Keratinocyte (primary cell): Measurements from ENCODE around the gene PTPDC1. TPM values are rescaled to one million over a fixed set of nuclear protein-coding genes. Genes with fewer than 3 reads are reported as not detected.

Experiments
- DNase-seq: peaks from one replicate; pipeline ENCODE4 v3.0.0-alpha.2; 2011; ENCODE audit warnings: low read depth, missing footprints, low spot score
- FAIRE-seq: peaks from 2 replicates; lab custom pipeline; 2011; peaks lifted over from hg19 to GRCh38; lab: Jason Lieb, UNC
- H2AFZ ChIP-seq: 2 replicates; pipeline ENCODE4 v1.6.0; 2012; ENCODE audit warnings: low read length, control low read depth, inconsistent platforms; ENCODE audit not compliant: control insufficient read depth
- H3K27ac ChIP-seq: 2 replicates; pipeline ENCODE4 v1.5.1; 2011; ENCODE audit warnings: low read length; ENCODE audit not compliant: control insufficient read depth, insufficient read depth
- H3K27me3 ChIP-seq: 3 replicates; pipeline ENCODE4 v1.6.0; 2011; ENCODE audit warnings: low read length; ENCODE audit not compliant: control insufficient read depth, insufficient read depth; ENCODE audit errors: extremely low read depth
- H3K36me3 ChIP-seq, 2 experiments: 2 replicates in 1 of 2; 3 replicates in 1 of 2; pipeline ENCODE4 v1.5.1; 2011; ENCODE audit warnings: low read length in 2 of 2, mild to moderate bottlenecking in 1 of 2; ENCODE audit not compliant: control insufficient read depth in 2 of 2, insufficient read depth in 2 of 2; ENCODE audit errors: extremely low read depth in 1 of 2
- H3K4me1 ChIP-seq: 3 replicates; pipeline ENCODE4 v1.5.1; 2011; ENCODE audit warnings: low read length; ENCODE audit not compliant: control insufficient read depth, insufficient read depth; ENCODE audit errors: extremely low read depth
- H3K4me2 ChIP-seq: 3 replicates; pipeline ENCODE4 v1.6.0; 2011; ENCODE audit warnings: low read depth, low read length; ENCODE audit not compliant: control insufficient read depth, insufficient read depth; ENCODE audit errors: extremely low read depth
- H3K4me3 ChIP-seq, 3 experiments: fragments of 200-600 bp in 1 of 3; sonication (generic) in 1 of 3; 2 replicates in 2 of 3; 3 replicates in 1 of 3; pipeline ENCODE4 v1.5.1; 2011 to 2016; ENCODE audit warnings: low read length in 3 of 3, mild to moderate bottlenecking in 3 of 3, control low read depth in 2 of 3, inconsistent platforms in 1 of 3, low read depth in 1 of 3, mixed read lengths in 1 of 3, mixed run types in 1 of 3, moderate library complexity in 1 of 3; ENCODE audit not compliant: control insufficient read depth in 2 of 3, insufficient read depth in 2 of 3; ENCODE audit errors: extremely low read depth in 1 of 3
- H3K79me2 ChIP-seq: 2 replicates; pipeline ENCODE4 v1.6.0; 2012; ENCODE audit warnings: low read length; ENCODE audit not compliant: control insufficient read depth, insufficient read depth
- H3K9ac ChIP-seq: 3 replicates; pipeline ENCODE4 v1.6.0; 2011; ENCODE audit warnings: low read length; ENCODE audit not compliant: control insufficient read depth, insufficient read depth; ENCODE audit errors: extremely low read depth
- H3K9me1 ChIP-seq: 3 replicates; pipeline ENCODE4 v1.6.0; 2011; ENCODE audit warnings: low read length; ENCODE audit not compliant: control insufficient read depth, insufficient read depth; ENCODE audit errors: extremely low read depth
- H3K9me3 ChIP-seq: 2 replicates; pipeline ENCODE4 v1.5.1; 2012; ENCODE audit warnings: low read depth, low read length; ENCODE audit not compliant: control insufficient read depth
- H4K20me1 ChIP-seq: 3 replicates; pipeline ENCODE4 v1.6.0; 2011; ENCODE audit warnings: low read length; ENCODE audit not compliant: control insufficient read depth, insufficient read depth; ENCODE audit errors: extremely low read depth
- EZH2 ChIP-seq: IDR thresholded peaks from one replicate; pipeline ENCODE4 v1.6.1; 2012; ENCODE audit warnings: inconsistent platforms, mild to moderate bottlenecking, low read length, moderate library complexity
- dilution Hi-C: fragments of 300-500 bp; cut with MboI; formaldehyde crosslinking; loops from one replicate; pipeline ENCODE4 v1.7.0; 2020; ENCODE audit warnings: low sequenced_read_pairs; ENCODE audit not compliant: extremely low pct_ligation_motif_present
- polyA plus RNA-seq, 5 experiments: library from polyadenylated mRNA; depleted of rRNA in 3 of 5; stranded (reverse) in 3 of 5; stranded (forward) in 1 of 5; unstranded in 1 of 5; fragments of >200 nt; gene quantifications; 1 replicate in 1 of 5; 2 replicates in 3 of 5; 3 replicates in 1 of 5; pipeline versions ENCODE4 v1.2.1 to v1.2.3, GENCODE V29; 2011 to 2012; ENCODE audit warnings: missing spikeins in 2 of 5, low read depth in 1 of 5, low replicate concordance in 1 of 5
- TF ChIP-seq, protein P1 (sequence below), 3 experiments: IDR thresholded peaks in 1 of 3; conservative IDR thresholded peaks in 1 of 3; optimal IDR thresholded peaks in 1 of 3; 2 replicates in 2 of 3; 3 replicates in 1 of 3; pipeline versions ENCODE3 to v1.5.1; 2011; ENCODE audit warnings: low read length in 3 of 3, mild to moderate bottlenecking in 3 of 3, moderate library complexity in 2 of 3, control low read depth in 1 of 3, inconsistent platforms in 1 of 3; ENCODE audit not compliant: insufficient read depth in 2 of 3; ENCODE audit errors: extremely low read depth in 1 of 3

The PTPDC1 gene
- polyA plus RNA-seq, 1 donor (not counting 4 experiments of a cell fraction or from before 2014, with no cell fraction given), result 8.2 TPM

DNA sequence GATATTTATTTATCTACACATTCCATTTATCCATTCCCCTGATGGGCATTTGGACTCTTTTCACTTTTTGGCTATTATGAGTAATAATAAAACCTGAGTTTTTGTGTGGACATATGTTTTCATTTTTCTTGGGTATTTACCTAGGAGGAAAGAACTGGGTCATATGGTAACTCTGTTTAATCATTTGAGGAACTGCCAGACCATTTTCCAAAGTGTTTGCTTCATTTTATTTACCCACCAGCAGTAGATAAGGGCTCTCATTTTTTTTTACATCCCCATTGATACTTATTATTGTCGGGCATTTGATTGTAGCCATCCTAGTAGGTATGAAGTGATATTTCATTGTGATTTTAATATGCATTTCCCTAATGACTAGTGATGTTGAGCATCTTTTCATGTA, 7.7 kb upstream of the PTPDC1 start:
- no peaks in the 10 kb centered on the region for H3K4me1 ChIP-seq
- FAIRE-seq (no peak), DNase-seq (no peak)
- H3K9me1 ChIP-seq, result no peaks in the 10 kb centered on the region
- H3K4me3 ChIP-seq, result no peak overlapping the region
- dilution Hi-C loops, result no loop called here
- H2AFZ ChIP-seq, result no peak overlapping the region
- H3K79me2 ChIP-seq, result no peaks in the 10 kb centered on the region
- TF ChIP-seq, protein P1, sequence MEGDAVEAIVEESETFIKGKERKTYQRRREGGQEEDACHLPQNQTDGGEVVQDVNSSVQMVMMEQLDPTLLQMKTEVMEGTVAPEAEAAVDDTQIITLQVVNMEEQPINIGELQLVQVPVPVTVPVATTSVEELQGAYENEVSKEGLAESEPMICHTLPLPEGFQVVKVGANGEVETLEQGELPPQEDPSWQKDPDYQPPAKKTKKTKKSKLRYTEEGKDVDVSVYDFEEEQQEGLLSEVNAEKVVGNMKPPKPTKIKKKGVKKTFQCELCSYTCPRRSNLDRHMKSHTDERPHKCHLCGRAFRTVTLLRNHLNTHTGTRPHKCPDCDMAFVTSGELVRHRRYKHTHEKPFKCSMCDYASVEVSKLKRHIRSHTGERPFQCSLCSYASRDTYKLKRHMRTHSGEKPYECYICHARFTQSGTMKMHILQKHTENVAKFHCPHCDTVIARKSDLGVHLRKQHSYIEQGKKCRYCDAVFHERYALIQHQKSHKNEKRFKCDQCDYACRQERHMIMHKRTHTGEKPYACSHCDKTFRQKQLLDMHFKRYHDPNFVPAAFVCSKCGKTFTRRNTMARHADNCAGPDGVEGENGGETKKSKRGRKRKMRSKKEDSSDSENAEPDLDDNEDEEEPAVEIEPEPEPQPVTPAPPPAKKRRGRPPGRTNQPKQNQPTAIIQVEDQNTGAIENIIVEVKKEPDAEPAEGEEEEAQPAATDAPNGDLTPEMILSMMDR (optimal IDR thresholded peaks at IDR 0.05 in 1 of 3, IDR thresholded peaks at IDR 0.05 in 1 of 3, conservative IDR thresholded peaks at IDR 0.05 in 1 of 3; ENCODE audit: extremely low read depth in 1 of 3, insufficient read depth in 2 of 3, low read length in 3 of 3), result no peak
- TF ChIP-seq EZH2, result no peak
- no peak overlapping the region for H3K27ac ChIP-seq
- no peaks in the 10 kb centered on the region for H3K9me3 ChIP-seq
- H3K36me3 ChIP-seq, result peaks cover 0 to 9% of the 10 kb centered on the region in 2 experiments
- H3K9ac ChIP-seq, result no peak overlapping the region
- no peaks in the 10 kb centered on the region for H3K27me3 ChIP-seq
- H3K4me2 ChIP-seq, result no peak overlapping the region
- no peaks in the 10 kb centered on the region for H4K20me1 ChIP-seq

DNA sequence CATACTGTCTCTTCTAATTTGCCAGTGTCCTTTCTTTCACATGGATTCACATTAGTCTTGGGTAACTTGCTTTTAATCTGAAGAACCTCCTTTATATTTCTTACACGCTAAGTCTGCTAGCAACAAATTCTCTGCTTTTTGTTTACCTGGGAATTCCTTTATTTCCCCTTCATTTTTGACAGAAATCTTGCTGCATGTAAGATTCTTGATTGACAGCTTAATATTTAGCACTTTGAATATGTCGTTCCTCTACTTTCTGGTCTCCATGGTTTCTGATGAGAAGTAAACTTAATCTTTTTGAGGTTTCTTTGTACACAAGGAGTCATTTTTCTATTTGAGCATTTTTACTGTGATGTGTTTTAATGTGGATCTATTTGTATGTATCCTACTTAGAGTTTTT, 6.2 kb upstream of the PTPDC1 start:
- FAIRE-seq (no peak), DNase-seq (no peak)
- no peaks in the 10 kb centered on the region for H3K9me1 ChIP-seq
- no peaks in the 10 kb centered on the region for H3K79me2 ChIP-seq
- H4K20me1 ChIP-seq, result no peaks in the 10 kb centered on the region
- dilution Hi-C loops, result no loop called here
- no peak overlapping the region for H3K9ac ChIP-seq
- no peak overlapping the region for H2AFZ ChIP-seq
- no peaks in the 10 kb centered on the region for H3K27me3 ChIP-seq
- H3K4me3 ChIP-seq, result no peak overlapping the region
- H3K27ac ChIP-seq, result no peak overlapping the region
- no peaks in the 10 kb centered on the region for H3K9me3 ChIP-seq
- no peak overlapping the region for H3K4me2 ChIP-seq
- no peaks in the 10 kb centered on the region for H3K4me1 ChIP-seq
- H3K36me3 ChIP-seq, result peaks cover 0 to 9% of the 10 kb centered on the region in 2 experiments
- TF ChIP-seq, protein P1 (optimal IDR thresholded peaks at IDR 0.05 in 1 of 3, IDR thresholded peaks at IDR 0.05 in 1 of 3, conservative IDR thresholded peaks at IDR 0.05 in 1 of 3; ENCODE audit: extremely low read depth in 1 of 3, insufficient read depth in 2 of 3, low read length in 3 of 3), result no peak
- TF ChIP-seq EZH2, result no peak
